ENCODE measurements around the gene GABRG3. TPM values are rescaled to one million over a fixed set of nuclear protein-coding genes. Genes with fewer than 3 reads are reported as not detected.

GABRG3 gene
- total and polyA plus RNA-seq, 10 of the 15 experiments (the other 5 are each of a cell fraction or from before 2014, with no cell fraction given) = 0.15 TPM; not detected in 9

DNA sequence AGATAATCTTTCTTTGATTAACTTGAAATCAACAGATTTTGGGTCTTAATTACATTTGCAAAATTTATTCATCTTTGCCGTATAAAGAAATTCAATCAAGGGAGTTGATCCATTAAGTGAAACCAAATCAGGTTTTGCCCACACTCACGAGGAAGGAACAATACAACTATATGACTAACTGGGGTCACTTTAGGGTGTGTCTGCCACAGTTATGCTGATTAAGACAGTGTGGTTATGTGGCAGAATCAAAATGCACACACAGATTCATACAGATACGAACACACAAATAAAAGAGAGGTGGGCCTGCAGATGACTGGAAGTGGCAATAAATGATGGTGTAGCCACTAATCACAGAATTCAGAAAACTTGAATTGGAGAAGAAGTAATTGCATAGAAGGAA lies 543.5 kb downstream of the GABRG3 start (continued):
- TF ChIP-seq STAT3 (IDR thresholded peaks at IDR 0.05; ENCODE audit: low read depth, low read length) = no peak
- no peak for TF ChIP-seq ZNF24 (IDR thresholded peaks at IDR 0.05)
- no peak for TF ChIP-seq TAF1 (IDR thresholded peaks at IDR 0.05; ENCODE audit: borderline replicate concordance, low read depth, low read length)
- no peak for TF ChIP-seq SIN3A (IDR thresholded peaks at IDR 0.05; ENCODE audit: low read depth, low read length)

DNA sequence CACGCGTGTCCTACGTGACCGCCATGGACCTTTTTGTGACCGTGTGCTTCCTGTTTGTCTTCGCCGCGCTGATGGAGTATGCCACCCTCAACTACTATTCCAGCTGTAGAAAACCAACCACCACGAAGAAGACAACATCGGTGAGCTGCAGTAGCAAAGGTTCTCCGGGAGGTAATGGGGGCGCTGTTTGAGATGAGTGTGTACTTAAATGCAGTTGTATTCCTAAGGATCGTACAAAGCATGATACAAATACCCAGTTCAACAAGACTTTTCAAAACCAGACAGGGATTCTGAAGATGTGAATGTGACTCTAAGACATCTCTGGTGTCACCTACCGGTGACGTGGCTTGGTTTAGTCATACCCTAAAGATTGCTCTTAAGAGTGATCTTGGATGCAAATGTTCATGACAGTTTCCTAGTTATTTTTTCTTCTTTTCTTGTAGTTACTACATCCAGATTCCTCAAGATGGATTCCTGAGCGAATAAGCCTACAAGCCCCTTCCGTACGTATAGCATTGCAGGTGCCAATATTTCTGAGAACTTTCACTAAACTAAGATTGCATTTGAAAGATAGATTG lies 556.6 kb downstream of the GABRG3 start:
- no peak for FAIRE-seq
- SMC1A ChIA-PET (ENCODE audit: uncharacterized antibody, unreplicated experiment) = no interaction called here

More for the DNA sequence above, 556.6 kb downstream of the GABRG3 start:
- ChIA-PET CTCF (no interaction called here), RAD21 (ENCODE audit: unreplicated experiment) (no interaction called here), POLR2A (no interaction called here)
- H4K20me1 ChIP-seq (ENCODE audit: control insufficient read depth, insufficient read depth) = no peaks in the 10 kb centered on the region
- no peak for ATAC-seq
- no peaks in the 10 kb centered on the region for H3K4me1 ChIP-seq (ENCODE audit: control insufficient read depth, insufficient read depth, low read length)
- WGBS (ENCODE audit: insufficient coverage, insufficient replicate concordance, low lambda C conversion rate, missing lambda C conversion rate) = 73% methylated on average over 18 of the region's 18 CpGs
- H2AFZ ChIP-seq (ENCODE audit: control insufficient read depth, low read depth, low read length) = no peak overlapping the region
- intact Hi-C loops (cut with micrococcal nuclease; ENCODE audit: unreplicated experiment) = no loop called here
- H3K9ac ChIP-seq (ENCODE audit: control insufficient read depth, insufficient read depth, low read length) = no peak overlapping the region
- no peak overlapping the region for H3K27ac ChIP-seq (ENCODE audit: control insufficient read depth, insufficient read depth)
- no peaks in the 10 kb centered on the region for H3K27me3 ChIP-seq (replicated peaks in 1 of 2; ENCODE audit: control insufficient read depth in 2 of 2, insufficient read depth in 2 of 2, low read length in 1 of 2)
- DNase-seq (ENCODE audit: low read depth, low spot score) = no peak
- TF ChIP-seq, protein P1, sequence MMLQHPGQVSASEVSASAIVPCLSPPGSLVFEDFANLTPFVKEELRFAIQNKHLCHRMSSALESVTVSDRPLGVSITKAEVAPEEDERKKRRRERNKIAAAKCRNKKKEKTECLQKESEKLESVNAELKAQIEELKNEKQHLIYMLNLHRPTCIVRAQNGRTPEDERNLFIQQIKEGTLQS (IDR thresholded peaks at IDR 0.05; ENCODE audit: borderline replicate concordance, extremely low read depth, low read depth, low read length) = no peak
- TF ChIP-seq, protein P2, sequence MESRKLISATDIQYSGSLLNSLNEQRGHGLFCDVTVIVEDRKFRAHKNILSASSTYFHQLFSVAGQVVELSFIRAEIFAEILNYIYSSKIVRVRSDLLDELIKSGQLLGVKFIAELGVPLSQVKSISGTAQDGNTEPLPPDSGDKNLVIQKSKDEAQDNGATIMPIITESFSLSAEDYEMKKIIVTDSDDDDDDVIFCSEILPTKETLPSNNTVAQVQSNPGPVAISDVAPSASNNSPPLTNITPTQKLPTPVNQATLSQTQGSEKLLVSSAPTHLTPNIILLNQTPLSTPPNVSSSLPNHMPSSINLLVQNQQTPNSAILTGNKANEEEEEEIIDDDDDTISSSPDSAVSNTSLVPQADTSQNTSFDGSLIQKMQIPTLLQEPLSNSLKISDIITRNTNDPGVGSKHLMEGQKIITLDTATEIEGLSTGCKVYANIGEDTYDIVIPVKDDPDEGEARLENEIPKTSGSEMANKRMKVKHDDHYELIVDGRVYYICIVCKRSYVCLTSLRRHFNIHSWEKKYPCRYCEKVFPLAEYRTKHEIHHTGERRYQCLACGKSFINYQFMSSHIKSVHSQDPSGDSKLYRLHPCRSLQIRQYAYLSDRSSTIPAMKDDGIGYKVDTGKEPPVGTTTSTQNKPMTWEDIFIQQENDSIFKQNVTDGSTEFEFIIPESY (IDR thresholded peaks at IDR 0.05) = no peak
- TF ChIP-seq CREM (IDR thresholded peaks at IDR 0.05; ENCODE audit: low read depth) (no peak), MXI1 (IDR thresholded peaks at IDR 0.05; ENCODE audit: low read depth, low read length) (no peak), KAT2A (conservative IDR thresholded peaks at IDR 0.05; ENCODE audit: control insufficient read depth, low read depth, low read length) (no peak), BRCA1 (IDR thresholded peaks at IDR 0.05; ENCODE audit: low read depth, low read length) (no peak), SUZ12 (IDR thresholded peaks at IDR 0.05; ENCODE audit: unreplicated experiment) (no peak), TCF7 (IDR thresholded peaks at IDR 0.05; ENCODE audit: borderline replicate concordance) (no peak), ETV6 (conservative IDR thresholded peaks at IDR 0.05 in 1 of 2, IDR thresholded peaks at IDR 0.05 in 1 of 2; ENCODE audit: borderline replicate concordance in 1 of 2, low read depth in 1 of 2) (no peak), RBBP5 (conservative IDR thresholded peaks at IDR 0.05) (no peak), RCOR1 (conservative IDR thresholded peaks at IDR 0.05; ENCODE audit: low read depth, low read length) (no peak), MEF2B (IDR thresholded peaks at IDR 0.05; ENCODE audit: partially characterized antibody, poor library complexity, severe bottlenecking) (no peak), IKZF1 (conservative IDR thresholded peaks at IDR 0.05) (no peak), MYB (IDR thresholded peaks at IDR 0.05; ENCODE audit: borderline replicate concordance, low read depth, low read length) (no peak), RFX5 (IDR thresholded peaks at IDR 0.05; ENCODE audit: low read depth, low read length) (no peak)
- TF ChIP-seq, protein P3, sequence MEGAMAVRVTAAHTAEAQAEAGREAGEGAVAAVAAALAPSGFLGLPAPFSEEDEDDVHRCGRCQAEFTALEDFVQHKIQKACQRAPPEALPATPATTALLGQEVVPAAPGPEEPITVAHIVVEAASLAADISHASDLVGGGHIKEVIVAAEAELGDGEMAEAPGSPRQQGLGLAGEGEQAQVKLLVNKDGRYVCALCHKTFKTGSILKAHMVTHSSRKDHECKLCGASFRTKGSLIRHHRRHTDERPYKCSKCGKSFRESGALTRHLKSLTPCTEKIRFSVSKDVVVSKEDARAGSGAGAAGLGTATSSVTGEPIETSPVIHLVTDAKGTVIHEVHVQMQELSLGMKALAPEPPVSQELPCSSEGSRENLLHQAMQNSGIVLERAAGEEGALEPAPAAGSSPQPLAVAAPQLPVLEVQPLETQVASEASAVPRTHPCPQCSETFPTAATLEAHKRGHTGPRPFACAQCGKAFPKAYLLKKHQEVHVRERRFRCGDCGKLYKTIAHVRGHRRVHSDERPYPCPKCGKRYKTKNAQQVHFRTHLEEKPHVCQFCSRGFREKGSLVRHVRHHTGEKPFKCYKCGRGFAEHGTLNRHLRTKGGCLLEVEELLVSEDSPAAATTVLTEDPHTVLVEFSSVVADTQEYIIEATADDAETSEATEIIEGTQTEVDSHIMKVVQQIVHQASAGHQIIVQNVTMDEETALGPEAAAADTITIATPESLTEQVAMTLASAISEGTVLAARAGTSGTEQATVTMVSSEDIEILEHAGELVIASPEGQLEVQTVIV (IDR thresholded peaks at IDR 0.05; ENCODE audit: borderline replicate concordance, partially characterized antibody) = no peak
- H3K4me2 ChIP-seq (ENCODE audit: control insufficient read depth, insufficient read depth) = no peak overlapping the region
- BruUV-seq (replicated peaks) = no TSS peak
- in situ Hi-C loops (cut with MboI) = no loop called here
- H3K36me3 ChIP-seq (ENCODE audit: control insufficient read depth in 2 of 2, insufficient read depth in 2 of 2, low read length in 1 of 2) = no peaks in the 10 kb centered on the region
- H3K79me2 ChIP-seq (ENCODE audit: control insufficient read depth, insufficient read depth, low read length) = no peaks in the 10 kb centered on the region
- H3K4me3 ChIP-seq = no peak overlapping the region
- H3K9me3 ChIP-seq (replicated peaks; ENCODE audit: control insufficient read depth, insufficient read depth, low read length) = no peaks in the 10 kb centered on the region; the same call in 2 of the 3 replicates
